GM19099 (cell line): ENCODE results near the gene MAVS.
A peak's percentile ranks its signal among the peaks of the same experiment; 100 is the strongest.

Source experiments
- POLR2A ChIP-seq: IDR thresholded peaks from 3 replicates; pipeline ENCODE4 v1.6.1; 2011; ENCODE audit warnings: low read depth; ENCODE audit not compliant: insufficient read length; ENCODE audit errors: extremely low read depth

MAVS gene

DNA sequence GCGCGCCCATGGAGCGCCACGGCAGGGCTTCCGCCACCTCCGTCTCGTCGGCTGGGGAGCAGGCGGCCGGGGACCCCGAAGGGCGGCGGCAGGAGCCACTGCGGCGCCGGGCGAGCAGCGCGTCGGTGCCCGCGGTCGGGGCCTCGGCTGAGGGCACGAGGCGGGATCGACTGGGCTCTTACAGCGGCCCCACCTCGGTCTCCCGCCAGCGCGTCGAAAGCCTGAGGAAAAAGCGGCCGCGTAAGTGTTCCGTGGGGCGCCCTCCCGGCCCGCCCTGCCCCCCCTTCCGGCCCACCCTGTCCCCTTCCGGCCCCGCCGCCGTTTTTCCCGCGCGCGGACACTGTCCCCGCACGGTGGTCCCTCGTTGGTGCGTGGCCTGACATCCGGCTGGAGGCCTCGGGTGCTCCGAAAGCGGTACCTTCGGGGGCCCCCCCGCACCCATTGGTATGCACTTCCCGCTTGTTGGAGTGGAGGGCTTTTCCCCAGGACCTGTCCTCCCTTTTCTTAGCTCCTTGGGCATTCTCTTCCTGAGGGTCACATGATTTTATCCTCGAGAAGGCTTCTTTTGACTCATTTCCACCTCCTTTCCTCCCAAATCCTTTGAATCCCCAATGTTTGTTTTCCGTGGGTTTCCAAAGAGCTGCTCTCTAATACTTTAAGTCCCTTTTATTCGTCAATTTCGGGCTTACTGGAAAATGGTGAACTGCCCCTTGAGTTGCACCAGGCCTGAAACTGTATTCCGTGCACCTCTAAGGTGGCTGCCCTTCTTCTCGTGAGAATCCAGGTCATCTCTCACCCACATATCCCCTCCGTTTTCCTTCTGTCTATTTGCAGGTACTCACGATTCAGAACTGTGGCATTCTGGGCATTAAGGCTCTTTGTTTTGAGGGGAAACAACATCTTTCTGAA is 43.1 kb downstream of the MAVS start:
- TF ChIP-seq POLR2A = no peak

DNA sequence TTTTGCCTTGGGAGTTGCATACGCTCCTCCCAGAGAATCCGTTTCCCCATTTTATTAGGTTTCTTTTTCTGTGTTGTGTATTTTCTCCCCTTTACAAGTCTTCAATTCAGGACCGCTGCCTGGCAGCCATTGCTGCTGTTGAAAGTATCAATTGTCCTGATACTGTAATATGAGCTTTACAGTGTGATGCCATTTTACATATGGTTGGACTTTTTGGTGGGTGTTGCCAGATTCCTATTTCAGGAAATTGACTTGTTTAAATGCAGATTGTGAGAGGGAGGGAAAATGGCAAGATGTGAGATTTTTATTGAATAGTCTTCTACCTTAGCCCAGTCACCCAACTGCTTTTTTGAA is 43.7 kb downstream of the MAVS start:
- TF ChIP-seq POLR2A = no peak

DNA sequence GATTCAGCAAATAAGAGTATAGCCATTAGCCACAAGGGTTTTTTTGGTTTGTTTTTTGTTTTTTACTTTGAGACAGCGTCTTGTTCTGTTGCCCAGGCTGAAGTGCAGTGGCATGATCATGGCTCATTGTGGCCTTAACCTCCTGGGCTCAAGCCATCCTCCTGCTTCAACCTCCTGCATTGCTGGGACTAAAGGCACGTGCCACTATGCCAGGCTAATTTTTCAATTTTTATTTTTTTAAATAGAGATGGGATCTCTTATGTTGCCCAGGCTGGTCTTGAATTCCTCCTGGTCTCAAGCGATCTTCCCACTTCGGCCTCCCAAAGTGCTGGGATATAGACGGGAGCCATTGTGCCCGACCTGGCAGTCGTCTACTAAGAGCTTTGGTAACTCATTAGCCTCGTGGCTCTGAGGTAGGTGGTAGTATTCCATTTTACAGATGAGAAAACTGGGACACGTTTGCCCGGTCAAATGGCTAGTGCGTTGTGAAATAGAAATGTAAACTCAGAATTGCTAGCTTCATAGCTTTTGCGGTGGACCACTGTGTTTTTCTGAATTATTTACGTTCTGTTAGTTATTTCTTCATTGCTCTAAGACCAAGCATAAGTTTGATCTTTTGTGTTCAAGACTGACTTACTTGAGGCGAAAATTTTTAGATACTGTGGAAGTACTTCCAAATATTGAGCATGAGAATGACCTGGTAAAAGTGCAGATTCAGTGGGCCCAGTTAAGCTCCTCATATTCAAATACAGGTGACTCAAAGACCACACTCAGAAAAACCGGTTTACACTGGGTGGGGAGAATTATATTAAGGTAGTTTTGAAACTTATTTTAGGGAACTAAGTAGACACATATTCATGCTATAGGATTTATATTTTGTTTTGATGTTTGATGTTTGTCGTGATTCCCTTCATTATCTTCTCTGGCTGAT is 44.6 kb downstream of the MAVS start:
- TF ChIP-seq POLR2A = no peak

DNA sequence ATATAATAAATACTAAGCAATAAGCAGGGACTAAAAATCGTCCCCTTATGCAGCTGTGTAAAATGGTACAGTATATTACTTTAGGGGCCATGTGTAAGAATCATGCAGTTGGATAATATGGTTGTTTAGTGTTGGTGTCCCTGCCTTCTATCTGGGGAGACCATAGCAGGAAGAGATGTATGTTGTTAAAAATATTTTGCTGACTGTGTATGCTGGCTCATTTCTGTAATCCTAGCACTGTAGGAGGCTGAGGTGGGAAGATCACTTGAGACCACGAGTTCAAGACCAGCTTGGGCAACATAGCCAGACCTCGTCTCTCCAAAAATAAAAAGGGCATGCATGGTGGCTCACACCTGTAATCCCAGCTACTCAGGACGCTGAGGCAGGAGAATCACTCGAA is 48.2 kb downstream of the MAVS start:
- no peak for TF ChIP-seq POLR2A

DNA sequence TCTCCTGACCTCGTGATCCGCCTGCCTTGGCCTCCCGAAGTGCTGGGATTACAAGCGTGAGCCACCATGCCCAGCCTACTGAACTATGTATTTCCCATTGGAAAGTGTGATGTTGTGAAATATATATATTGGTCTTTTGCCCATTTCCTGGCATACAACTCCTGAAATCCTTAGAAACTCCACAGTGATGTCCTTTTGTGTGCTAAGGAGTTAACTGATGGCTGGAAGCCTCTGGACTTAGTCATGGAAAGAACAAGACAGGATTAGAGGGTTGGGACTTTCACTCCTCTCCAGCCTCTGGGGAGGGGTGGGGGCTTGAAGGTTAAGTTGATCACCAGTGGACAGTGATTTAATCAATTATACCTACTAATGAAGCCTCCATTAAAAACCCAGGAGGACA is 49.7 kb downstream of the MAVS start:
- no peak for TF ChIP-seq POLR2A

- no peak for TF ChIP-seq POLR2A
These were observed 50.4 kb downstream of the MAVS start for GRCh38 chr20:3896853-3897583.

GRCh38 chr20:3898639-3899038 is 52.0 kb downstream of the MAVS start:
- no peak for TF ChIP-seq POLR2A

DNA sequence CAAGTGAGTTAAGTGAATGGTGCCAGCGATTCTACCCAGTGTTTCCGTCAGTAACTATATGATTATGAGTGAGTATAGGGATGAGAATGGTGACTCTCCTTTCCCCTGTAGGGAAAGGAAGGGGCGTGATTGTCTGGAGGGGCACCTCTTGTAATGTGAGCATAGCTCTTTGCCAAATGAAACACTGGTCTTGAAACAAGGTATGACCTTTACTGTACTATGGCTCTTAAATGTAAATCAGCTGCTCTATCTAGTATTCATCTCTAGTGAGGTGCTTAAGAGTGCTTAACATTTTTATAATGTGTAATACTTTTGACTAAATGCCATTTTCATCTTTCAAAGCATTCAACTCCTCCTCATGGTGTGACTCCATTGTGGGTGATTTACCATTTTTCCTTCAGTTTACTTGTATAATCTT is 53.6 kb downstream of the MAVS start:
- no peak for TF ChIP-seq POLR2A

- TF ChIP-seq POLR2A = no peak
These were observed 54.5 kb downstream of the MAVS start for GRCh38 chr20:3901028-3901705.

- TF ChIP-seq POLR2A = no peak
These were observed 55.2 kb downstream of the MAVS start for GRCh38 chr20:3901706-3902440.

- no peak for TF ChIP-seq POLR2A
These were observed 55.8 kb downstream of the MAVS start for GRCh38 chr20:3902446-3902845.

GRCh38 chr20:3904224-3904623 is 57.6 kb downstream of the MAVS start:
- TF ChIP-seq POLR2A = no peak

DNA sequence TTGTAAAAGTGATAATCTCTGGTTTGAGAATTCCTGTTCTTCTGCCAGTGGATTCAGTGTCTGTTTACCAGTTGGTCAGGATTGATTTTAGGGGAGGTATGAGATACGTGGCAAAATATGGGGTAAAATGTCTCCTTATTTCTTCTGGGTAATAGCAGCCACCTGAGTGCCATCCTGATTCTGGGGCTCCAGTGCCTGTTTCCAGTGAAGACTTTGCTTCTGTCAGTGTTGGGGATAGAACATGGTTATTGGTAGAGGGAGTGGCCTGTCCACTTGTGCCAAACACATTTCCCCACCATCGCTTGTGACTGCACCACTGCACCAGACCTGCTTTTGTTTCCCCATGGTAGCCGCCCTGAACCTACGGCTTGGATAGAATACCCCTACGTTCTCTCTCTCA is 58.2 kb downstream of the MAVS start:
- TF ChIP-seq POLR2A = no peak

- TF ChIP-seq POLR2A = peak; percentile 4
These were observed 60.4 kb downstream of the MAVS start for GRCh38 chr20:3906744-3907721.
